Caco-2 (cell line): ENCODE measurements around the gene S1PR3. TPM values are rescaled to one million over a fixed set of nuclear protein-coding genes. Genes with fewer than 3 reads are reported as not detected.

ENCODE experiments used
- BruUV-seq: library from RNA; stranded (reverse); fragments of 400-500 nt; replicated peaks from 2 replicates; lab custom pipeline; 2021; lab: Mats Ljungman, UMichigan
- CTCF ChIA-PET: fragments of 300-600 bp; sonication (Branson Sonifier 250); formaldehyde crosslinking; loops from one replicate; lab custom pipeline; 2022; ENCODE audit warnings: antibody characterized with exemption; lab: Charles Lee
- POLR2A ChIA-PET: fragments of 300-600 bp; sonication (Branson Sonifier 250); formaldehyde crosslinking; loops from one replicate; lab custom pipeline; 2022; ENCODE audit warnings: antibody characterized with exemption; lab: Charles Lee
- DNase-seq, 2 experiments: peaks; one replicate each; pipeline versions ENCODE4 v3.0.0 to v3.0.0-alpha.2; 2020 to 2022
- H3K27me3 ChIP-seq: replicated peaks from 2 replicates; pipeline ENCODE4 v1.6.0; 2011; ENCODE audit warnings: low read length; ENCODE audit not compliant: control insufficient read depth, insufficient read depth
- H3K36me3 ChIP-seq: 2 replicates; pipeline ENCODE4 v1.5.1; 2011; ENCODE audit warnings: low read length; ENCODE audit not compliant: control insufficient read depth, insufficient read depth
- H3K4me1 ChIP-seq: fragments of 250-450 bp; sonication (Bioruptor Pico); 2 replicates; pipeline ENCODE4 v1.5.1; 2020; ENCODE audit warnings: mild to moderate bottlenecking
- H3K4me3 ChIP-seq: 2 replicates; pipeline ENCODE4 v1.5.1; 2011; ENCODE audit warnings: low read depth, mild to moderate bottlenecking, control low read depth, low read length
- H3K9me3 ChIP-seq: fragments of 250-450 bp; sonication (Bioruptor Pico); 2 replicates; pipeline ENCODE4 v1.5.1; 2020; ENCODE audit warnings: mild to moderate bottlenecking, moderate library complexity
- H3K27ac Mint-ChIP-seq: one replicate; pipeline ENCODE4 v1.8.0; 2022; ENCODE audit warnings: mixed read lengths; ENCODE audit not compliant: unreplicated experiment
- H3K27me3 Mint-ChIP-seq: one replicate; pipeline ENCODE4 v1.8.0; 2022; ENCODE audit warnings: mixed read lengths; ENCODE audit not compliant: insufficient read depth, unreplicated experiment
- H3K36me3 Mint-ChIP-seq: one replicate; pipeline ENCODE4 v1.8.0; 2022; ENCODE audit warnings: mild to moderate bottlenecking, mixed read lengths; ENCODE audit not compliant: insufficient read depth, unreplicated experiment
- H3K4me1 Mint-ChIP-seq: one replicate; pipeline ENCODE4 v1.8.0; 2022; ENCODE audit warnings: low read depth, mixed read lengths; ENCODE audit not compliant: unreplicated experiment
- H3K4me3 Mint-ChIP-seq: one replicate; pipeline ENCODE4 v1.8.0; 2022; ENCODE audit warnings: mild to moderate bottlenecking, moderate library complexity, mixed read lengths; ENCODE audit not compliant: unreplicated experiment
- H3K9me3 Mint-ChIP-seq: one replicate; pipeline ENCODE4 v1.8.0; 2022; ENCODE audit warnings: mixed read lengths; ENCODE audit not compliant: unreplicated experiment
- intact Hi-C: fragments of 100-400 bp; cut with micrococcal nuclease; formaldehyde crosslinking; loops from one replicate; pipeline ENCODE4 v1.10.0; 2022; ENCODE audit not compliant: unreplicated experiment
- total RNA-seq: library from RNA; stranded (reverse); gene quantifications from 2 replicates; pipeline ENCODE4 v1.2.3, GENCODE V29; 2022
- TF ChIP-seq, protein P1 (sequence below), 2 experiments: fragments of 200-600 bp in 1 of 2; IDR thresholded peaks; 1 replicate in 1 of 2; 2 replicates in 1 of 2; pipeline versions ENCODE4 v1.5.1 to v1.8.0; 2011 to 2022; ENCODE audit warnings: antibody characterized with exemption in 1 of 2, control low read depth in 1 of 2, inconsistent platforms in 1 of 2, low read depth in 1 of 2, low read length in 1 of 2, mild to moderate bottlenecking in 1 of 2, moderate library complexity in 1 of 2; ENCODE audit not compliant: insufficient read depth in 1 of 2, severe bottlenecking in 1 of 2, unreplicated experiment in 1 of 2

S1PR3 gene
- total RNA-seq, 1 experiment from 2014 or later: 1.00 TPM

DNA sequence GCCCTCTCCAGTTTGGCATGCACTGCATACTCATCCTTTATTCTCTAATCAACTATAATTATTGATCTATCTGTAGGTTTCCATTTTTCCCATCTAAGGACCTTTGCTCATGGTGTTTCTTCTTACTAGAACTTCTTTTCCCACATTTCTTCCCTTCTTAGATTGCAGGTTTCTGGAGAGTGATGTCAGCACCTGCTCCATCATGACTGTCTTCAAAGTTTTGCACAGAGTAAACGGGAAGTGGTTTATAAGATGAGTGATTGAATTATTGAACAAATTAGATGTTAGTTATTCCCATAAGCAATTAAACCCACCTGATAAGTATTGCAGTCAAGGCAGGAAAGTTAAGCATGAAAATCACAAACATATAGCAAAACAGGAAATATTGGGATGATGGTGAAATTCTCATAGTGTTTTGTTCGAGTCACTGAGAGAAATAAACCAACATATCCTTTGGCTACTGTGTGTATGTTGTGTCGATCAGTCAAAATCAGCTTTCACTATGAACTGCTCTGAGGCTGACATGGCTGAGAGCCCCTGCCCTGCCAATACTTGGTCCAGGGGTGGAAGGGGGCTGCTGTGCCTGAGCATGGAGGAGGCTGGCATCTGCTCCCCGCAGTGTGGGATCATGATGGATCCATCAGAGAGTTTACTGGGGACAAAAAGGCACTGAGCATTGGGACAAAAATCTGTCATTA is 45.5 kb upstream of the S1PR3 start:
- Mint-ChIP-seq H3K36me3 (no peaks in the 10 kb centered on the region), H3K9me3 (peaks cover 6% of the 10 kb centered on the region), H3K4me3 (no peak overlapping the region), H3K4me1 (peaks cover 22% of the 10 kb centered on the region), H3K27ac (no peak overlapping the region), H3K27me3 (no peaks in the 10 kb centered on the region)
- Histone ChIP-seq H3K4me1 (peaks cover 8% of the 10 kb centered on the region), H3K4me3 (no peak overlapping the region), H3K27me3 (no peaks in the 10 kb centered on the region), H3K9me3 (no peaks in the 10 kb centered on the region), H3K36me3 (no peaks in the 10 kb centered on the region)
- BruUV-seq: no TSS peak
- ChIA-PET CTCF (no interaction called here), POLR2A (no interaction called here)
- intact Hi-C loops: no loop called here
- no peak for DNase-seq
- TF ChIP-seq, protein P1, sequence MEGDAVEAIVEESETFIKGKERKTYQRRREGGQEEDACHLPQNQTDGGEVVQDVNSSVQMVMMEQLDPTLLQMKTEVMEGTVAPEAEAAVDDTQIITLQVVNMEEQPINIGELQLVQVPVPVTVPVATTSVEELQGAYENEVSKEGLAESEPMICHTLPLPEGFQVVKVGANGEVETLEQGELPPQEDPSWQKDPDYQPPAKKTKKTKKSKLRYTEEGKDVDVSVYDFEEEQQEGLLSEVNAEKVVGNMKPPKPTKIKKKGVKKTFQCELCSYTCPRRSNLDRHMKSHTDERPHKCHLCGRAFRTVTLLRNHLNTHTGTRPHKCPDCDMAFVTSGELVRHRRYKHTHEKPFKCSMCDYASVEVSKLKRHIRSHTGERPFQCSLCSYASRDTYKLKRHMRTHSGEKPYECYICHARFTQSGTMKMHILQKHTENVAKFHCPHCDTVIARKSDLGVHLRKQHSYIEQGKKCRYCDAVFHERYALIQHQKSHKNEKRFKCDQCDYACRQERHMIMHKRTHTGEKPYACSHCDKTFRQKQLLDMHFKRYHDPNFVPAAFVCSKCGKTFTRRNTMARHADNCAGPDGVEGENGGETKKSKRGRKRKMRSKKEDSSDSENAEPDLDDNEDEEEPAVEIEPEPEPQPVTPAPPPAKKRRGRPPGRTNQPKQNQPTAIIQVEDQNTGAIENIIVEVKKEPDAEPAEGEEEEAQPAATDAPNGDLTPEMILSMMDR (IDR thresholded peaks at IDR 0.05; ENCODE audit: insufficient read depth in 1 of 2, low read depth in 1 of 2, low read length in 1 of 2, severe bottlenecking in 1 of 2, unreplicated experiment in 1 of 2): no peak

DNA sequence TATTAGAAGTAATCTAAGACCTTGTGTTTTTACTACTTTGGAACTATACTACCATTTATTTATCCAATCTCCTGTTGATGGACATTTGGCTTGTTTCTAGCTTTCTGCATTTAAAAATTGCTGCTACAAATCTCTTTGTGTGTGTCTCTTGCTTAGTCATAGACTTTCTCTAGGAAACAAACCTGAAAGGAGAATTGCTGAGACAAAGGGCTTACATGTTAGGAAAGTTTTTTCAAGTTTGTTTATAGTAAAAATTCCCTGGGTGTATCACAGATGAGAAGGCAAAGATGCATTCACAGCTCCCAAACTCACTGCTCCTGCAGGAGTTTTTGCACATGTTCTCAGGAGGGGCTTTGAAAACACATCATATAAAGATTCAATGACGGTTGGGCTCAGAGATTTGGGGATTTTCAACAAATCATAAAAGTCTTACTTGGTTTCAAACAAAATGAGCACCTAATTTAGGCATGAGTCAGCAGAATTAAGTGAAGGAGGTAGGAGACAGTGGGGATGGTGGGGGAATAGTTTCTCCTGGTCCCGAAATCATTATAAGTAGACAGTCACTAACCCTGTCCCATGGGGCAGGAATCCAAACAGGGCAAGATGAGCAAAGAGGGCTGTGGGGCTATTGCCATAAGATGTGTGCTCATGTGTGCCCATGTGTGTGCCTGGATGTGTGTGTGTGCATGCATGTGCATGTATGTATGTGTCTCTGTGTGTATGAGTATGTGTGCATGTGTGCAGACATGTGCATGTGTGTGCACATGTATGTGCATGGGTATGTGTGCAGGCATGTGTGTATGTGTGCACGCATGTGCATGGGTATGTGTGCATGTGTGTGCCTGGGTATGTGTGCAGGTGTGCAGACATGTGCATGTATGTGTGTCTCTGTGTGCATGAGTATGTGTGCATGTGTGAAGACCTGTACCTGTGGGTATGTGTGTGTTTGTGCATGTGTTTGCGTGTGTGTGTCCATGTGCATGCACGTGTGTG is 43.4 kb upstream of the S1PR3 start:
- peaks cover 8% of the 10 kb centered on the region for H3K4me1 ChIP-seq
- H3K9me3 Mint-ChIP-seq: no peaks in the 10 kb centered on the region
- no peaks in the 10 kb centered on the region for H3K9me3 ChIP-seq
- BruUV-seq: no TSS peak
- peaks cover 12% of the 10 kb centered on the region for H3K4me1 Mint-ChIP-seq
- no peak for DNase-seq
- H3K27me3 ChIP-seq: no peaks in the 10 kb centered on the region
- TF ChIP-seq, protein P1 (IDR thresholded peaks at IDR 0.05; ENCODE audit: insufficient read depth in 1 of 2, low read depth in 1 of 2, low read length in 1 of 2, severe bottlenecking in 1 of 2, unreplicated experiment in 1 of 2): no peak
- H3K36me3 Mint-ChIP-seq: no peaks in the 10 kb centered on the region
- no peaks in the 10 kb centered on the region for H3K27me3 Mint-ChIP-seq
- POLR2A ChIA-PET: no interaction called here
- no peak overlapping the region for H3K4me3 Mint-ChIP-seq
- no peak overlapping the region for H3K4me3 ChIP-seq
- intact Hi-C loops: no loop called here
- H3K36me3 ChIP-seq: no peaks in the 10 kb centered on the region
- CTCF ChIA-PET: no interaction called here
- no peak overlapping the region for H3K27ac Mint-ChIP-seq

DNA sequence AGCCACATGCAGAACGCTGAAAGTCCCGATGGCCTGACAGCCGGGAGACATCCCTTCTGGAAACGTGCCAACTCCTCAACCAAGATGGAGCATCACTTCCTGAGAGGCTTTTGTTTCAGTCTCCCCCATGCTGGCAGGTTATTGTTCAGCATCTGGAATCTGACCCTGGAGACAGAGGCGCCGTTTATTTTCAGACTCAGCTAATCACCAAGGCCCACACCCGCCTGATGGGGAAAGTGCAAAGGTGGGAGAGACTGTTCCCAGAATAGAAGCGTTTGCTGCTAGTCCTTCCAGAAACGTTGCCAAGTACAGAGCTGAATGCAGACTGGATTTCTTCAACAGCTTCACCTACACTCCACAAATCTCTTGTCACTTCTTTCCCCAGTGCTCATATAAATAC is 41.8 kb upstream of the S1PR3 start:
- DNase-seq: no peak
- ChIA-PET CTCF (no interaction called here), POLR2A (no interaction called here)
- H3K27me3 Mint-ChIP-seq: no peaks in the 10 kb centered on the region
- Histone ChIP-seq H3K4me1 (peaks cover 8% of the 10 kb centered on the region), H3K9me3 (no peaks in the 10 kb centered on the region), H3K27me3 (no peaks in the 10 kb centered on the region), H3K36me3 (no peaks in the 10 kb centered on the region), H3K4me3 (no peak overlapping the region)
- H3K27ac Mint-ChIP-seq: no peak overlapping the region
- intact Hi-C loops: no loop called here
- no TSS peak for BruUV-seq
- H3K36me3 Mint-ChIP-seq: no peaks in the 10 kb centered on the region
- no peaks in the 10 kb centered on the region for H3K9me3 Mint-ChIP-seq
- TF ChIP-seq, protein P1 (IDR thresholded peaks at IDR 0.05; ENCODE audit: insufficient read depth in 1 of 2, low read depth in 1 of 2, low read length in 1 of 2, severe bottlenecking in 1 of 2, unreplicated experiment in 1 of 2): no peak
- H3K4me3 Mint-ChIP-seq: no peak overlapping the region
- H3K4me1 Mint-ChIP-seq: peaks cover 7% of the 10 kb centered on the region
